K562 (cell line): ENCODE data around the gene SFXN3. TPM values are rescaled to one million over a fixed set of nuclear protein-coding genes. Genes with fewer than 3 reads are reported as not detected.

Experiments
- ILF3 ChIP-seq: fragments of 450-650 bp; IDR thresholded peaks from 2 replicates; pipeline ENCODE4 v1.6.1; 2018; ENCODE audit warnings: antibody characterized with exemption, mild to moderate bottlenecking, moderate library complexity, borderline replicate concordance
- PTBP1 ChIP-seq: fragments of 200-400 bp; formaldehyde crosslinking; IDR thresholded peaks from 2 replicates; pipeline ENCODE4 v1.6.1; 2017; ENCODE audit warnings: low read depth, low read length
- RBM14 ChIP-seq: fragments of 200-400 bp; formaldehyde crosslinking; IDR thresholded peaks from 2 replicates; pipeline ENCODE4 v1.6.1; 2018; ENCODE audit warnings: low read depth, mild to moderate bottlenecking, low read length, moderate library complexity, borderline replicate concordance; ENCODE audit not compliant: insufficient read depth
- U2AF2 ChIP-seq: fragments of 200-400 bp; formaldehyde crosslinking; optimal IDR thresholded peaks from 2 replicates; pipeline ENCODE3; 2017; ENCODE audit warnings: low read depth, mild to moderate bottlenecking, low read length
- ZNF263 ChIP-seq: sonication (generic); formaldehyde crosslinking; IDR thresholded peaks from 2 replicates; pipeline ENCODE4 v1.8.0; 2022; ENCODE audit warnings: mild to moderate bottlenecking, missing genetic modification reagents, borderline replicate concordance
- ZNF639 ChIP-seq, 2 experiments: fragments of 200-800 bp in 1 of 2; sonication (Bioruptor generic) in 1 of 2; sonication (generic) in 1 of 2; formaldehyde crosslinking in 1 of 2; IDR thresholded peaks in 1 of 2; conservative IDR thresholded peaks in 1 of 2; 2 replicates each; pipeline versions ENCODE4 v1.5.0 to v1.6.1; 2016 to 2020; ENCODE audit warnings: missing compliant biosample characterization in 1 of 2, missing genetic modification characterization in 1 of 2, missing genetic modification reagents in 1 of 2
- polyA plus RNA-seq, 8 experiments: library from polyadenylated mRNA; depleted of rRNA in 4 of 8; stranded (reverse) in 5 of 8; unstranded in 3 of 8; fragments of >200 nt; fragmentation: Nextera tagmentation in 2 of 8; fragmentation: Illumina TruSeq in 1 of 8; extraction: Ambion mirVana in 2 of 8; extraction: Trizol in 1 of 8; gene quantifications; 2 replicates each; pipeline versions ENCODE4 v1.2.1 to v1.2.3, GENCODE V29; 2011 to 2014; ENCODE audit warnings: inconsistent platforms in 1 of 8, missing spikeins in 1 of 8
- total RNA-seq, 7 experiments: library from RNA; depleted of rRNA in 6 of 7; stranded (reverse); fragments of >200 nt in 6 of 7; fragmentation: Illumina TruSeq in 2 of 7; extraction: Trizol in 2 of 7; gene quantifications; 2 replicates each; pipeline versions ENCODE4 v1.2.1 to v1.2.3, GENCODE V29; 2011 to 2021; ENCODE audit warnings: low replicate concordance in 1 of 7
- TF ChIP-seq, protein P1 (sequence below): fragments of 450-650 bp; IDR thresholded peaks from 2 replicates; pipeline ENCODE4 v1.6.1; 2016; ENCODE audit warnings: low read depth, mild to moderate bottlenecking, moderate library complexity
- TF ChIP-seq, protein P2 (sequence below): fragments of 450-650 bp; IDR thresholded peaks from 2 replicates; pipeline ENCODE4 v1.6.1; 2016; ENCODE audit warnings: mild to moderate bottlenecking, moderate library complexity
- TF ChIP-seq, protein P3 (sequence below): fragments of 250-450 bp; sonication (Bioruptor Pico); IDR thresholded peaks from 2 replicates; pipeline ENCODE4 v1.8.0; 2021; ENCODE audit warnings: borderline replicate concordance, mild to moderate bottlenecking, moderate library complexity; ENCODE audit not compliant: poor library complexity, severe bottlenecking

The SFXN3 gene
- total and polyA plus RNA-seq, 9 of the 15 experiments (the other 6 are each of a cell fraction or from before 2014, with no cell fraction given): 0.24 to 4.6 (median 0.86) TPM

DNA sequence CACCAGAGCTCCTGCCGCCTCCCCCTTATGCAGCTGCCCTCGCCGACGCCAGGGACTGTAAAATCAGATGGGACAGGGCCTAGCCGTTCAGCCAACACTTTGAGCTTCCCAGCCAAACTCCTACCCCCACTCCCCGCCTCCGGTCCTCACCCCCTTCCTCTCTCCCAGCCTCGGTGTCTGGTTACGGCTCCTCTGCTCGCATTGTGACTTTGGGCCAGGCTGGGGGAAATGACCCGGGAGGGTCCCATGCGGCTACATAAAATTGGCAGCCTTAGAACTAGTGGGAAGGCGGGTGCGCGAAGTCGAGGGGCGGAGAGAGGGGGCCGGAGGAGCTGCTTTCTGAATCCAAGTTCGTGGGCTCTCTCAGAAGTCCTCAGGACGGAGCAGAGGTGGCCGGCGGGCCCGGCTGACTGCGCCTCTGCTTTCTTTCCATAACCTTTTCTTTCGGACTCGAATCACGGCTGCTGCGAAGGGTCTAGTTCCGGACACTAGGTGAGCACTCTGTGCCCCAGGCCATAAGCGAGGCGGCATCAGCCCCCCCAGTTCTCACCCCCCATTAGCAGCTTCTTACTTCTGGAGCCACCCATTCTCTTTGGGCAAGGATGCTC, 30.7 kb downstream of the SFXN3 start, which contains the start of gene KAZALD1 (continued):
- 0 out of 2 replicates have a peak, but pooled peaks have one; percentile 9 for TF ChIP-seq ZNF263 (CRISPR knock-in tag)
- TF ChIP-seq U2AF2: no peak
- no peak for TF ChIP-seq PTBP1
- TF ChIP-seq, protein P1, sequence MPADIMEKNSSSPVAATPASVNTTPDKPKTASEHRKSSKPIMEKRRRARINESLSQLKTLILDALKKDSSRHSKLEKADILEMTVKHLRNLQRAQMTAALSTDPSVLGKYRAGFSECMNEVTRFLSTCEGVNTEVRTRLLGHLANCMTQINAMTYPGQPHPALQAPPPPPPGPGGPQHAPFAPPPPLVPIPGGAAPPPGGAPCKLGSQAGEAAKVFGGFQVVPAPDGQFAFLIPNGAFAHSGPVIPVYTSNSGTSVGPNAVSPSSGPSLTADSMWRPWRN: no peak
- no peak for TF ChIP-seq RBM14
- no peak for TF ChIP-seq ILF3
- TF ChIP-seq, protein P2, sequence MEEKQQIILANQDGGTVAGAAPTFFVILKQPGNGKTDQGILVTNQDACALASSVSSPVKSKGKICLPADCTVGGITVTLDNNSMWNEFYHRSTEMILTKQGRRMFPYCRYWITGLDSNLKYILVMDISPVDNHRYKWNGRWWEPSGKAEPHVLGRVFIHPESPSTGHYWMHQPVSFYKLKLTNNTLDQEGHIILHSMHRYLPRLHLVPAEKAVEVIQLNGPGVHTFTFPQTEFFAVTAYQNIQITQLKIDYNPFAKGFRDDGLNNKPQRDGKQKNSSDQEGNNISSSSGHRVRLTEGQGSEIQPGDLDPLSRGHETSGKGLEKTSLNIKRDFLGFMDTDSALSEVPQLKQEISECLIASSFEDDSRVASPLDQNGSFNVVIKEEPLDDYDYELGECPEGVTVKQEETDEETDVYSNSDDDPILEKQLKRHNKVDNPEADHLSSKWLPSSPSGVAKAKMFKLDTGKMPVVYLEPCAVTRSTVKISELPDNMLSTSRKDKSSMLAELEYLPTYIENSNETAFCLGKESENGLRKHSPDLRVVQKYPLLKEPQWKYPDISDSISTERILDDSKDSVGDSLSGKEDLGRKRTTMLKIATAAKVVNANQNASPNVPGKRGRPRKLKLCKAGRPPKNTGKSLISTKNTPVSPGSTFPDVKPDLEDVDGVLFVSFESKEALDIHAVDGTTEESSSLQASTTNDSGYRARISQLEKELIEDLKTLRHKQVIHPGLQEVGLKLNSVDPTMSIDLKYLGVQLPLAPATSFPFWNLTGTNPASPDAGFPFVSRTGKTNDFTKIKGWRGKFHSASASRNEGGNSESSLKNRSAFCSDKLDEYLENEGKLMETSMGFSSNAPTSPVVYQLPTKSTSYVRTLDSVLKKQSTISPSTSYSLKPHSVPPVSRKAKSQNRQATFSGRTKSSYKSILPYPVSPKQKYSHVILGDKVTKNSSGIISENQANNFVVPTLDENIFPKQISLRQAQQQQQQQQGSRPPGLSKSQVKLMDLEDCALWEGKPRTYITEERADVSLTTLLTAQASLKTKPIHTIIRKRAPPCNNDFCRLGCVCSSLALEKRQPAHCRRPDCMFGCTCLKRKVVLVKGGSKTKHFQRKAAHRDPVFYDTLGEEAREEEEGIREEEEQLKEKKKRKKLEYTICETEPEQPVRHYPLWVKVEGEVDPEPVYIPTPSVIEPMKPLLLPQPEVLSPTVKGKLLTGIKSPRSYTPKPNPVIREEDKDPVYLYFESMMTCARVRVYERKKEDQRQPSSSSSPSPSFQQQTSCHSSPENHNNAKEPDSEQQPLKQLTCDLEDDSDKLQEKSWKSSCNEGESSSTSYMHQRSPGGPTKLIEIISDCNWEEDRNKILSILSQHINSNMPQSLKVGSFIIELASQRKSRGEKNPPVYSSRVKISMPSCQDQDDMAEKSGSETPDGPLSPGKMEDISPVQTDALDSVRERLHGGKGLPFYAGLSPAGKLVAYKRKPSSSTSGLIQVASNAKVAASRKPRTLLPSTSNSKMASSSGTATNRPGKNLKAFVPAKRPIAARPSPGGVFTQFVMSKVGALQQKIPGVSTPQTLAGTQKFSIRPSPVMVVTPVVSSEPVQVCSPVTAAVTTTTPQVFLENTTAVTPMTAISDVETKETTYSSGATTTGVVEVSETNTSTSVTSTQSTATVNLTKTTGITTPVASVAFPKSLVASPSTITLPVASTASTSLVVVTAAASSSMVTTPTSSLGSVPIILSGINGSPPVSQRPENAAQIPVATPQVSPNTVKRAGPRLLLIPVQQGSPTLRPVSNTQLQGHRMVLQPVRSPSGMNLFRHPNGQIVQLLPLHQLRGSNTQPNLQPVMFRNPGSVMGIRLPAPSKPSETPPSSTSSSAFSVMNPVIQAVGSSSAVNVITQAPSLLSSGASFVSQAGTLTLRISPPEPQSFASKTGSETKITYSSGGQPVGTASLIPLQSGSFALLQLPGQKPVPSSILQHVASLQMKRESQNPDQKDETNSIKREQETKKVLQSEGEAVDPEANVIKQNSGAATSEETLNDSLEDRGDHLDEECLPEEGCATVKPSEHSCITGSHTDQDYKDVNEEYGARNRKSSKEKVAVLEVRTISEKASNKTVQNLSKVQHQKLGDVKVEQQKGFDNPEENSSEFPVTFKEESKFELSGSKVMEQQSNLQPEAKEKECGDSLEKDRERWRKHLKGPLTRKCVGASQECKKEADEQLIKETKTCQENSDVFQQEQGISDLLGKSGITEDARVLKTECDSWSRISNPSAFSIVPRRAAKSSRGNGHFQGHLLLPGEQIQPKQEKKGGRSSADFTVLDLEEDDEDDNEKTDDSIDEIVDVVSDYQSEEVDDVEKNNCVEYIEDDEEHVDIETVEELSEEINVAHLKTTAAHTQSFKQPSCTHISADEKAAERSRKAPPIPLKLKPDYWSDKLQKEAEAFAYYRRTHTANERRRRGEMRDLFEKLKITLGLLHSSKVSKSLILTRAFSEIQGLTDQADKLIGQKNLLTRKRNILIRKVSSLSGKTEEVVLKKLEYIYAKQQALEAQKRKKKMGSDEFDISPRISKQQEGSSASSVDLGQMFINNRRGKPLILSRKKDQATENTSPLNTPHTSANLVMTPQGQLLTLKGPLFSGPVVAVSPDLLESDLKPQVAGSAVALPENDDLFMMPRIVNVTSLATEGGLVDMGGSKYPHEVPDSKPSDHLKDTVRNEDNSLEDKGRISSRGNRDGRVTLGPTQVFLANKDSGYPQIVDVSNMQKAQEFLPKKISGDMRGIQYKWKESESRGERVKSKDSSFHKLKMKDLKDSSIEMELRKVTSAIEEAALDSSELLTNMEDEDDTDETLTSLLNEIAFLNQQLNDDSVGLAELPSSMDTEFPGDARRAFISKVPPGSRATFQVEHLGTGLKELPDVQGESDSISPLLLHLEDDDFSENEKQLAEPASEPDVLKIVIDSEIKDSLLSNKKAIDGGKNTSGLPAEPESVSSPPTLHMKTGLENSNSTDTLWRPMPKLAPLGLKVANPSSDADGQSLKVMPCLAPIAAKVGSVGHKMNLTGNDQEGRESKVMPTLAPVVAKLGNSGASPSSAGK: peak; percentile 60
- TF ChIP-seq, protein P3, sequence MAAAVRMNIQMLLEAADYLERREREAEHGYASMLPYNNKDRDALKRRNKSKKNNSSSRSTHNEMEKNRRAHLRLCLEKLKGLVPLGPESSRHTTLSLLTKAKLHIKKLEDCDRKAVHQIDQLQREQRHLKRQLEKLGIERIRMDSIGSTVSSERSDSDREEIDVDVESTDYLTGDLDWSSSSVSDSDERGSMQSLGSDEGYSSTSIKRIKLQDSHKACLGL (CRISPR knock-in tag): no peak
- TF ChIP-seq ZNF639 (CRISPR knock-in tag; conservative IDR thresholded peaks at IDR 0.05 in 1 of 2, IDR thresholded peaks at IDR 0.05 in 1 of 2): no peak
